GM19239 (cell line): ENCODE measurements around the gene HOXD10.

Experiments
- DNase-seq: peaks from one replicate; pipeline ENCODE4 v3.0.0; 2011; ENCODE audit warnings: low spot score; ENCODE audit not compliant: insufficient read length
- FAIRE-seq: peaks from 2 replicates; lab custom pipeline; 2011; peaks lifted over from hg19 to GRCh38; lab: Jason Lieb, UNC

Gene HOXD10

DNA sequence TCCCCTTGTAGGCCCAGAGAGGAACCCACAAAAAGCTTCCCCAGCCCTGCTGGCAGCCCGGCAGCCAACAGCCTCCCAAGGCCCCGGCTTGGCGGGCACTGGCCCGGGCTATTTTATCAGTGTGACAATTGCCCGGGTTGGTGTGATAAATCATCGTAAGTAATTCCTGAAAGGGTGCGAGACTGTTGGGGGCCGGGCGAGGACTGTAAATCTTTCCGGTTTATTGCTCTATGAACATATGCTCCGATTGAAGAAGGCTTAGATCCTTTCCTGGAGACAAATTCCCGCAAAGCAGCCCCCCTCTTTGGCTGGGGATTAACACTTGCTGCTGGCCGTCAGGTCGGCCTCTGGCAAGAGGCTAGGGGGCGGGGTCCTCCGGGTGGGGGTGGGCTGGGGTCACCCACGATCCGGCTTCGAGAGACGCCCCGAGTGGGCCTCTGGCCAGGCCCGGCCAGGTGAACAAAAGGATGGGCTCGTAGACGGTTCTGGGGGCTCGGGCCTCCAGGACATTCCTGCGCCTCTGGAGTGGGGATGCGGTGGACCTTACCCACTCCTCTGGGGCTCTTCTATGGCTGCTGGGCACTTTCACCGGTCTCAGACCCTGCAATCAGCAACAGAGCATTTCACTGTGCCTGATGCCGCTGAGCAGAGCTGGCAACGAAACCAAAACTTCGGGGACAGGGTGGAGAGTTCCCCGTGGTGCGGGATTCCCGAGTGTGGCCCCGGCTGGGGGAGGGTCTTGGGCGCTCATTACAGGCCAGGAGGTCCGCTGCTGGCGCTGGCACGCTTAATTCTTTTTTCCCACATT, 42.5 kb downstream of the HOXD10 start:
- FAIRE-seq (no peak), DNase-seq (no peak)

DNA sequence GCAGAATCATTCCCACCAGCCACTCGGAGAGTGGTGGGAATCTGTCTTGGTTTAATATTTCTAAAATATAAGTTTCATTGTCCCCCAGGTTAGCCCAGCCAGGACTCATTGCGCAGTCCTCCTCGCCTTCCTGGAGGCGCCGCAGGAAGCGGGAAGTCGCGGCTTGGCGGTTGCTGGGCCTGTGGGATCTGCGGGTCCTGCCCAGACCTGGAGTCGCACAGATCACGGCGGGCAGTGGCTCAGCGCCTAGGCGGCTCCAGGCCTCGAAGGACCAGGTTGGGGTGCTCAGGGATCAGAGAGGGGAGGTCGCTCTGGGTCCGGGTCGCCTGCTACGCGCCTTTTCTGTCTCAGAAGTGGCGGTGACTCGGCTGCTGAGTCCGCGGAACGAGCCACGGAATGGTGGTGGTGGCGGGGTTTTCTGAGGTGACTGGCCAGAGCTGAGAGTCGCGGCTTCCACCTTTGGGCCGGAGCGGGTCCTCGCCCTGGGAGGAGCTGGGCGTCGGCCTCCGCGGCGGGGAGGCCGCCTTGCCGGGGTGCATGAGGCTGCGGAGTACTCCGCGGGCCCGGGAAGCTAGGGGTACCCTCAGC, 43.2 kb downstream of the HOXD10 start:
- DNase-seq (no peak), FAIRE-seq (no peak)

DNA sequence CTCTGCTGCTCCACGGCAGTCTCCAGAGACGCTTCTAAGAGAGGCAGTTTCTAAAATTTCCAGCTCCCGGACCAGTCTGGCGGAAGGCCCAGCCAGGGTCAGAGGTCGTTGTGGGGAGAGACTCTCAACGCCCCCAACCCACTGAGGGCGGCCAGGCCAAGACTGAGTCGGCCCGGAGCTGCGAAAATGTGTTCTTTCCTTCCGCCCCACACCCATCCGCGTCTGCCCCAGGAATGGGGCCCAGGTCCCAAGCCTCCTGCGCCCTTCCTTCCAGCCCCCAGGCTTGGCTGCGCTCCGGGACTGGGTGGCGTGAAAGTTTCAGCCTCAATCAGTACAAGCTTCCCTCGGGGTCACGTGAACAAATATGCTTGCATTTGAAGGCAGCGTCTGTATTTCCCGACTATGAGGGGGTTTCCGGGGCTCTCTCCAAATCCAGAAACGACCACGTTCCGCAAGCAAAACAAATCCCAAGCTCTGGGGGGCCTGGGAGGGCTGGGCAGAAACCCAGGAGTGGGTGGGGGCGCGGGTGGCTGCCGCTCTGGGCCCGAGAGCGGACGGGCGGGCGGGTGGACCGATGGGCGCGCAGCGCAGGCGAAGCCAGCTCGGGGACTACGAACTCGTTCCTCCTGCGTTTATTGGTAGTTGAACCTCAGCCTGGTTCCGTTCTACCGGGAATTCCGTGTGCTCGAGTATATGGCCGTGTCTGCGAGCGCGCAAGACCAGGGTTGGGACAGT, 43.8 kb downstream of the HOXD10 start:
- DNase-seq (no peak), FAIRE-seq (no peak)

DNA sequence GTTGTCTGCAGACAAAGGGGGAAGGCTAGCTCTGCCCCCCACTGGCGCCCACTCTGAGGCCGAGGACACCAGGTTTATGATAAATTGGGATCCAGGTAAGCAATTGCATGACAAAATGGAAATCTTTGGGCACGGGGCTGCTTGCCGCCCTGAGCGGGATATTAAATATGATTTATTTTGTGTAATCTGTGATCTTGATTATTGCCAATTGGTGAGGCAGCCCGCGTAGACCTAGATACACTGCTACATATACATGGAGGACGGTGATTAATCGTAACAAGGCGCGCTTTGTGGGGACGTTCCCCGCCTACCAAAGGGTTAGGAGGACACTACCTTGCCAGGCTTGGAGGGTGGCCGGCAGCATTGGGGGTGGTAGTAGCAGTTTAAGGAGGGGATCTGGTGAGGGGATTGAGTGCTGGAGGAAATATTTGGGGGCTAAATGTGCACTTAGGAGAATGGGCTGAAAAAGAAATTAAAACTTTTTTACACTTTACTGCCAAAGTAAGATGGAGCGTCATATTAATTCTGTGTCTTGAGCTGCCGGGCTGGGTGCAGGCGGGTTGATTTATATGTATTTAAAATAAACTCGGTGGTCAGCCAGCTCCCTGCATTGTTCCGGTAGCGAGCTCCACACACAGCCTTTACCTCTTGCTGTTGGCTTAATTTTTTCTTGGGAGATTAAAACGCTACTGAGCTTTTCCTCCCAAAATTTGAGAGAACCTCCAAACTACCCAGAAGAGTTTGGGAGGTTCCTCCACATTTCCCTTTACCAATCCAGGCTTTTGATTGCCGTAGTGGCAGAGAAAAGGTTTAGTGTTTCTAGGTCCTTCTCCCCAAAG, 44.6 kb downstream of the HOXD10 start:
- DNase-seq (no peak), FAIRE-seq (no peak)

DNA sequence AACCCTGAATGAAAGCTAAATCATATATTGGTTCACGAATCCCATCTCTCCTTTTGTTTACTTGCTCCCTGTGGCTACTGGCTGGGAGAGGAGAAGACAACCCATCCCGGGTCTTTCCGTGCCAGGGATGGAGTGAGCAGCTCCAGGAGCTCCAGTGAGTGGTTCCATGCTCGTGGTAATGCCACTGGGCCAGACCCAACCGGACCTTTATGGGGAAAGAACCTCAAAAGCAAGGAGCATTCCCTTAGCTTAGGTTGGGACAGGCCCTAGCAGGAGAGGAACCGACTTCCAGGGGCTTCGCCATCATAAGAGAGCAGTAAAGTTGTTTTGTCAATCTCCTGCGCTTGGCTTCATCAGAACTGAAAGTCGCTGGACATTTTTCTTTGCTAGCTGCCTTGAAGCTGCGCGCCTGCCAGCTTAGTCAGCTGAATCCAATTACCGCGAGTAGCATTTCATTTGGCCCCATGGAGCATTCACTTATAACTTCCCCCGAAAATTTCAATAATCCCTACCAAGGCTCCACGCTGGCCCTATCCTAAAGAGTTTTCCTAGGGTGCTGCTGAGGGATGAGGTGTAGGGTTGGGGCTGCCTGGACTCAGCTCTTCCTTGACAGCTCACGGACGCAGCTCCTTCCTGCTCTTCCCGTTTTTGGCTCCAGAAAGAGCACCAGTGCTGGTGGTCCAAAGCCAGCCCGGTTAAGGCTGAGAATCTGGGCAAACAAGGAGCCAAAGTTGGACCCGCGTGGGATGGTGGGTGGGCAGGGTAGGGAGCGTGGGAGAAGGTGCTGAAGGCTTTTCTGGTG, 45.4 kb downstream of the HOXD10 start:
- DNase-seq (no peak), FAIRE-seq (no peak)

DNA sequence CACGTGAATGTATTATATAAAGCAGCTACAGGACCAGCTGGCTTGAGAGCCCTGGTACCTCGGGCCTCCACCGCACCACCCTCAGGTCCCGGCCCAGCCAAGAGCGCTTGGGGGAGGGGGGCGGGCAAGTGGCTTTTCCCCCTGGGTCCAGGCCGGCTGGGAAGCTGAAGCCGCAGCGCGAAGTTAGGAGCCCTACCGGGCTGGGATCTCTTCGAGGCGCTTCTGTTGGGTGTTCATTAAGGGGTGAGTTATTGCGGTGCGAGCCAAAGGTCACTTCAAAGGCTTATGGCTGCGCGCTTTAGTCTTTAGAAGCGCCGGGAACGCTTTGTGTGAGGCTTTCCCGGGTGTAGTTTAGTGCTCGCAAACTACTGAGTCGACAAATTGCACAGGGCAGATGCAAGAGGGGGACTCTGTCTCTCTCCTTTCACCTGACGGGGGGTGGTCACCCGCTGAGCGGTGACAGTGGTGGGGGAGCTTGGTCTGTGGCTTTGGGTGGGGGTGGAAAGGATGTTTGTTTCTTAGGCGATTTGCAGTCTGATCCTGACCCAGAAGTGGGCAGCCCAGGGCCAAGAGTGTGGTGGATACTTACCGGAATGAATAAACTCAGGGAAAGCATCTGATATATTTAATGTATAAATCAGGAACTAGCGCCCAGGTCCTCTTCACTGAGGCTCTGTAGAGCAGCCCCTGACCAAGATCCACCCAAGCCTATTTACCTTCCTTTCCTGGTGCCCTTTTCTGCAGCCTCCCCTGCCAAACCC, 46.5 kb downstream of the HOXD10 start:
- no peak for FAIRE-seq
- DNase-seq = no peak

DNA sequence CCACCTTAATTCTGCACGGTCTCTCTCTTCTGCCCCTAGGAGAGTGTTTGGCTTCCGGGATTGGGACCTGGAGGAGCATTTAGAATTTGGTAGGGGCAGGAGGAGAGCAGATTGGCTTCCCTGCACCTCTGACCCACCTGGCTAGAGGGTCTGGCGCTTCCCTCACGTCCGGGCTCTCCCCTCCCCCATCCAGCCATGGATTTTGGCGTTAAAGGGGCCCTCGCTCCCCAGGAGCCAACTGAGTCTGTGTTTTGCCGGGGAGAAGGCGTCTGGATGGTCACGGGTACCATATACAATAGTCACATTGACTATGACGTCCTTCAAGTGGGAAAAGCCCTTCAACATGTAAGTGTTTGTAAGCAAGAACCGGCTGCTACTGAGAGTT, 47.1 kb downstream of the HOXD10 start:
- FAIRE-seq = no peak
- DNase-seq = no peak

DNA sequence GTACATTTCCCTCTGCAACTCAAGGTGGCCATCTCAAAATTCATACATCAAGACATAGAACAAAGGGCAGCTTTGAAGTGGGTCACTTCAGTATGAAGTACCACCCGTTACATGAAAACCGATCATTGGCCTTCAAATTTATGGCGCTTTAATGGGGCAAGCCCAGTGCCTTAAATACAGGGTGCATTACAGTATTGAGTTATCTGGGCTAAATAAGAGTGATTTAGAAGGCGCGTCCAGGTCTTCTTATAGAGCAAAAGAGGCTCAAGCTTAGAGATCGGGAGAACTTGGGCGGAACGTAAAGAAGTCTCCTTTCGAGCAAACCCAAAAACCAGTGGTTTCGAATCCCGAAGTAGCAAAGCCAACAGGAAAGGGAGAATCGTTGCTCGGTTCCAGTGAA, 47.6 kb downstream of the HOXD10 start:
- DNase-seq (no peak), FAIRE-seq (no peak)

DNA sequence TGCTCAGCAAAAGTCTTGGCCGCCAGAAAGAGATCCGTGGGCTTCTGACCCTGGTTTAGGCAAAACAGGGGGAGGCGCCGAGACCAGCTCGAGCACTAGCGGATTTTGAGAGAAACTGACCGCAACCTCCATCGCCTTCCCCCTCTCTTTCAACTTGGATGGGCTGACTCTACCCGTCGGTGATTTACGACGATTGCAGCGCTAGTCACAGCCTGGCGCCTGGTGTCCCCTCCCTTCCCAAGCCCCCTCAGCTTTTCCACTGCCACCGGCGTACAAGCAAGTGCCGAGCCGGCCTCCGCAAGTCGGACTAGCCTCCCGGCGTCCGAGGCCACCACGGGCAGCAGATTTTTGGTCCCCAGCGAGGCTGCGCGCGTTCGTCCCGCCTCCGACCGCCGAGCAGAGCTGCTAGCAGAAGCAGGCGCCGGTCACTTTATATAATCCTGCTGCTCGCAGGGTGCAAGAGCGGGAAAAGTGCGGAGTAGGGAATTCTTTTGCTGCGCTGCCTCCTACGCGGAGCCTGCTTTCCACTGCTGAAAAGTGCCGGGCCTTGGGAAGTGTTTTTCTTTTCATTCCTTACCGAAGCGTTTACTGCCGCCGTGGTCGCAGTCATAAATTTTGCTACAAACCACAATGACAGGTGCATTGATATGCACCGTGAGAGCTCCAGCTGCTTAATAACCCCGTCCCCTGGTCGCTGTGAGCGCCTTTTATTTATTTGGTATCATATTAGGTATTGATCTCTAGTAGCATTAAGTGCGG, 48.2 kb downstream of the HOXD10 start:
- no peak for DNase-seq

DNA sequence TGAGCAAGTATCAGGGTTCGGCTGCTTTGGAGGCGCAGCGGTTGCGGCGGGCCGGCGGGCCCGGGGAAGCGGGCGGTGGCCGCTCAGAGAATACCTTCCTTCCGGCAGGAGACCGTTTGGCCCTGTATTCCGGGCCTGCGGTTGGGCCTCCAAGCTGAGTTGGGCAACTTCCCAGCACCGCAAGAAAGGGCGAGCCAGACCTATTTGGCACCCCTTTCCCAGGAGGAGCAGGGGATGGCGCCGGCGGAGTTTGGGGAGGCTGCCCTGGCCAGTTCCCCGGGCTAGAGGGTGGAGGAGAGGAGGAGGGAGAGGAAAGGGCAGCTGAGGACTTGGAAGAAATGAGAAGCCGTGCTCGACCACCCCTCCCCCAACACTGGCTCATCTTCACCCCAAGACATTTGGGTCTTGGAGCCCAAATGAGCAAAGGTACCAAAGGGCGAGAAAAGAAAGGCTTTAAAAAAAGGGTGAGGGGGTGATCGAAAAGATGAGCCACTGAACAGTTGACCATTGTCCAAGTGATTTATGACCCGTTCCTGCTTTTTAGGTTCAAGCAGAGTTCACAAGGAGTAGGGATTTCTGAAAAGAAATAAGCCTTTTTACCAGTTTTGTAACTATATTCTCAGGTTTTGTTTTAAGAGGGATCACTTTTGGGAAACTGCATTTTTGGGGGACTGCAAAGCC, 48.9 kb downstream of the HOXD10 start:
- FAIRE-seq (no peak), DNase-seq (no peak)

More for the DNA sequence above, 48.2 kb downstream of the HOXD10 start:
- no peak for FAIRE-seq

DNA sequence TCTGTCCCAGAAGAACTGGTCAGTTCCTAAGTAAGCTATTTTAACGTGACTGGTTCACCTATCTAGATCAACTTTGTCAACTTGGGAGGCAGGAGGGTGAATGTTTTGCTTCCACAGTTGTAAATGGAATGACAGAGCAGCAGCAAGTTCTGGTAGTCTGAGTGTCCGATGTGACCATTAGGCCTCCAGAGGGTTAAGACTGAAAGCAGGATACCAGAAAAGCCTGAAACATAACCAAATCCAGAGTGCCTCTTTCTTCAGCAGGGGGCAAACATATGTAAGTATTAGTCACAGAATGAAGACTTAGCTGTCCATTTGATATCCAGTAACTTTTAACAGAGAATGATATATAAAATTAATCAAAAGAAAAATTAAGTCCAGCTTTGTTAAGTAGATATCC, 49.7 kb downstream of the HOXD10 start:
- DNase-seq (no peak), FAIRE-seq (no peak)

DNA sequence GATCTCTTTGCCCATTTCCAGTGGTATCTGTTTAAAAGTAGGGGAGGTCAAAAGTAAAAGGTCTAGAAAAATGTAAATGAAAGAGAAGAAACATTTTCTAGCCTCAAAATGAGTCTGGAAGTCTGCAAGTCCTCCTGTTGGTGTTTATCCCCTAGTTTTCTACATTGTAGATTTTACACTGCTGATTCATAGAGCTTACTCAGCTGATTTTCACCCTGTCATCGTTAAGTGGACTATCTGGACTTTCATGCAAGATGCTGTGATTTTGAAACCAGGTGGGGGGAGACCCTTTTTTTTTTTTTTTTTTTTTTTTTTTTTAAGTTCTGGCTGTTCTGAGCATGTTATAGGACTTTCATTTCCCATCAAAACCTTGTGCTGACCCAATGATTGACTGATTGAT, 50.8 kb downstream of the HOXD10 start:
- no peak for FAIRE-seq
- no peak for DNase-seq

DNA sequence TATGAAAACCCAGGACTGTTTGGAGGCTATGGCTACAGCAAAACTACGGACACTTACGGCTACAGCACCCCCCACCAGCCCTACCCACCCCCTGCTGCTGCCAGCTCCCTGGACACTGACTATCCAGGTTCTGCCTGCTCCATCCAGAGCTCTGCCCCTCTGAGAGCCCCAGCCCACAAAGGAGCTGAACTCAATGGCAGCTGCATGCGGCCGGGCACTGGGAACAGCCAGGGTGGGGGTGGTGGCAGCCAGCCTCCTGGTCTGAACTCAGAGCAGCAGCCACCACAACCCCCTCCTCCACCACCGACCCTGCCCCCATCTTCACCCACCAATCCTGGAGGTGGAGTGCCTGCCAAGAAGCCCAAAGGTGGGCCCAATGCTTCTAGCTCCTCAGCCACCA, 52.6 kb downstream of the HOXD10 start:
- FAIRE-seq (no peak), DNase-seq (no peak)
